ENCODE results near the gene SHB.

The SHB gene

GRCh38 chr9:38062106-38062497 is 6.9 kb downstream of the SHB start:
- Mint-ChIP-seq H3K4me1 (ENCODE audit: low read depth) (peaks cover 17% of the 10 kb centered on the region), H3K36me3 (ENCODE audit: low read depth) (no peaks in the 10 kb centered on the region), H3K27ac (no peak overlapping the region), H3K27me3 (peaks cover 6% of the 10 kb centered on the region), H3K9me3 (no peaks in the 10 kb centered on the region), H3K4me3 (no peak overlapping the region)
- DNase-seq: no peak

- Mint-ChIP-seq H3K9me3 (no peaks in the 10 kb centered on the region), H3K36me3 (ENCODE audit: low read depth) (no peaks in the 10 kb centered on the region), H3K4me3 (no peak overlapping the region), H3K4me1 (ENCODE audit: low read depth) (peaks cover 12% of the 10 kb centered on the region), H3K27ac (no peak overlapping the region), H3K27me3 (no peaks in the 10 kb centered on the region)
- no peak for DNase-seq
These were observed 7.6 kb downstream of the SHB start for GRCh38 chr9:38061326-38061977.

DNA sequence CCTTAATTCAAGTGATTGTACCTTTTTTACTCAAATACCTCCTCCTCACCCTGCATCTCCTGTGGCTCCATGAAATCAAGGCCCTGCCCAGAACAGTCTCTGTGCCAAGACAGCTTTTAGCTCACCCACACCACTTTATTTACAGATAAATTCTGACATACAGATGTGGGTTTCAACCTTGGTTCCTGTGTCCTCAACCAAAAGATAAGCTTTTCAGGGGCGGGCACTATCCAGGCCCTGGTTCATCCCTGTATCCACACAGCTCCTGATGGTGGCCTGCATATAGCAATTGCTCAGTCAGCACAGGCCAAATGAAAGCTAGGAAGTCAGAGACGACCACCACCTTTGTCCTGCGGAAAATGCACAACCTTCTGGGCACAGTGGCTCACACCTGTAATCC is 8.3 kb downstream of the SHB start:
- H3K27me3 Mint-ChIP-seq: no peaks in the 10 kb centered on the region
- DNase-seq: no peak
- H3K4me1 Mint-ChIP-seq (ENCODE audit: low read depth): peaks cover 6% of the 10 kb centered on the region

DNA sequence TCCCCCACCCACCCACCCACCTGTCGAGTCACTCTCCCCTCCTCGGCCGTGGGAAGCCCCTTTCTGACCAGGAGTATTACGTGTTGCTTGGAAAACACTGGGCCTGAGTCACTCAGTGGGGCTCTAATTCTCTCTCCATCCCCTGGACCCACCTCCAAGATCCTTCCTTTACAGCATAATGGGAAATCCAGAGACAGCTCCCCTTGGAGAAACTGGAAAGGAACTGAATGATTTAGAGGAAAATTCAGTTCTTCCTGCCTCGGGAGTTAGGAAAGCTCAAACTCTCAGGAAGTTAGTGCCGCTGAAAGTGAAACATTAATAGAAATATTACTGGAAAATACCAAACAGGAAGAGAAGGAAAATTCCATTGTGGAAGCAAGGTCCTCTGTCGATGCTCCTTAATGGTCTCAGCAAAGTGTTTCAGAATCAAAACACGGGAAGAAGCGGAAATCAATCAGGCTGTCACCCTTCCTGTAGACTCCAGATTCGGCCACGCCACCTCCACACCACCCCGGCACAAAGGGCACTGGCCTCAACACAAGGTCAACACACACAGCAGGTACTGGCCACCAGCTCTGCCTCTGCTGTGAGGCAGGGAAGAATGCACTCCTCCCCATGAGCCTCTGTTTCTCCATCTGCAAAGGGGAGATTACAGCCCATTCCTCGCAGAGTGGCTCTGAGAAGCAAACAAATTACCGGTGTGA is 9.6 kb downstream of the SHB start:
- no peaks in the 10 kb centered on the region for H3K9me3 Mint-ChIP-seq
- H3K27ac Mint-ChIP-seq: no peak overlapping the region
- no peaks in the 10 kb centered on the region for H3K4me1 Mint-ChIP-seq (ENCODE audit: low read depth)
- DNase-seq: no peak
- no peak overlapping the region for H3K4me3 Mint-ChIP-seq
- H3K27me3 Mint-ChIP-seq: no peaks in the 10 kb centered on the region
- H3K36me3 Mint-ChIP-seq (ENCODE audit: low read depth): no peaks in the 10 kb centered on the region

More for the DNA sequence above, 8.3 kb downstream of the SHB start:
- no peaks in the 10 kb centered on the region for H3K9me3 Mint-ChIP-seq
- no peaks in the 10 kb centered on the region for H3K36me3 Mint-ChIP-seq (ENCODE audit: low read depth)
- no peak overlapping the region for H3K27ac Mint-ChIP-seq
- H3K4me3 Mint-ChIP-seq: no peak overlapping the region

DNA sequence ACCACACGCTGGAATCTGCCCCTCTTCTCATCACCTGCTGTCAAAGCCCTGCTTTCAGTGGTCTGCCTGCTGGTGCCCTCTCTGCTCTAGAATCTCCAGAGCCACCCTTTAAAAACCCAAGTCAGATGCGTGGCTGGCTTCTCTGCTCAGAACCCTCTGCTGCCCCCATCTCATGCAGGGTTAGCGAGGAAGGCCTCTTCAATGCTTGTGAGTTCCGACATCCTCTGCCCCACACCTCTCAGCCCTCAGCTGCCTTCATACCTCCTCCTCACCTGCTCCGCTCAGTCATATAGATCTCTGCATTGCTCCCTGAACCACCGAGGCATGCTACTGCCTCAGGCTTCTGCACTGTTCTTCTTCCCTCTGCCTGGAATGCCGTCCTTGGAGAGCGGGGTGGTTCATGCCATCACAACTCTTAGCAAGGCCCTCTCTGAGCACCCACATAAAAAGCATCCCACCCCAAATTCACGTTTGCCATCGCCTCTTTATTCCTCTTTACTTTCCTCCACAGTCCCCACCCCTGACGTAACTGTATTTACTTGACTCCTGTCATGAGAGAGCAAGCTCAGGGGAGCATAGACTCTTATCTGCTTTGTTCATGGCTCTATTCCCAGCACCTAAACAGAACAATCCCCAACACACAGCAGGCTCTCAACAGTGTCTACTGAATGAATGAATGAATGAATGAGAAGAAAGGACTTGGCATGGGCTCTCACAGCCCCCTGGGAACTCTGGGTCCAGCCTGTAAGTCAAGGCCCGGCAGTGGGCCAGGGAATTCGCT is 10.4 kb downstream of the SHB start:
- Mint-ChIP-seq H3K27ac (no peak overlapping the region), H3K27me3 (no peaks in the 10 kb centered on the region), H3K36me3 (ENCODE audit: low read depth) (no peaks in the 10 kb centered on the region), H3K4me1 (ENCODE audit: low read depth) (no peaks in the 10 kb centered on the region), H3K4me3 (no peak overlapping the region), H3K9me3 (no peaks in the 10 kb centered on the region)
- no peak for DNase-seq

DNA sequence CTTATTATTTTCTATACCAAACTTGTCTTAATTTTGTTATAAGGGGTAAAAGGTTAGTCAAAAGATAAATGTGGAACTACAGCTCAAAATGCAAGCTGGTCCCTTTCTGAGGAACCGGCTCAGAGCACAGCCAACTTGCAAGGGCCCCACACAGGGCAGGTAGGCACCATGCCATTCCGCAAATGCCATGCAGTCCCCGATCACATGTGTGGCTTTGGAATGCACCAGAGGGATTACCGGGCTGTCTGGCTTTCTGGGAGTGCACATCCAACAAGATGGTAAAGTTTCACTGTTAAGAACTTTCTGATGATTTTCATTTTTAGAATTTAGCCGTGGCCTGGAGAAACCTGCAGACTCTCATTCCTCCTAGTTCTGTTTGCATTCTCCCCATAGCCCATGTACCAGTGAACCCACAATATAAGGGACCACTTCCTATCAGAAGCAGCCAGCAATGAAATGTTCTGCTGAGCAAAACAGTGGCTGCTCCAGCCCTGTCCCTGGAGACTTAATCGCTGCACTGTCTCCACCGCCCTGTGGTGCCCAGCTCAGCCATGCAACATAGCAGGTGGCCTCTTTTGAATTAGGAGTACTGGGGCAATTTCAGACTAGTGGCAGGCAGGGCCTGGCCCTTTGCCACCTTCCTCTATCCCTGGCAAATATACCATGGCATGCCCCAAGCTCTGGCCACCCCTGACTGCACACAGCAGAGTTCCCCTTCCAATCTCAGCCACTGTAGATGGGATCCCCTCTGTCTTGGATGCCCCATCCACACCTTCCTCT is 11.4 kb downstream of the SHB start:
- H3K36me3 Mint-ChIP-seq (ENCODE audit: low read depth): no peaks in the 10 kb centered on the region
- H3K9me3 Mint-ChIP-seq: no peaks in the 10 kb centered on the region
- DNase-seq: no peak
- no peaks in the 10 kb centered on the region for H3K4me1 Mint-ChIP-seq (ENCODE audit: low read depth)
- no peak overlapping the region for H3K4me3 Mint-ChIP-seq
- H3K27me3 Mint-ChIP-seq: no peaks in the 10 kb centered on the region
- H3K27ac Mint-ChIP-seq: no peak overlapping the region

DNA sequence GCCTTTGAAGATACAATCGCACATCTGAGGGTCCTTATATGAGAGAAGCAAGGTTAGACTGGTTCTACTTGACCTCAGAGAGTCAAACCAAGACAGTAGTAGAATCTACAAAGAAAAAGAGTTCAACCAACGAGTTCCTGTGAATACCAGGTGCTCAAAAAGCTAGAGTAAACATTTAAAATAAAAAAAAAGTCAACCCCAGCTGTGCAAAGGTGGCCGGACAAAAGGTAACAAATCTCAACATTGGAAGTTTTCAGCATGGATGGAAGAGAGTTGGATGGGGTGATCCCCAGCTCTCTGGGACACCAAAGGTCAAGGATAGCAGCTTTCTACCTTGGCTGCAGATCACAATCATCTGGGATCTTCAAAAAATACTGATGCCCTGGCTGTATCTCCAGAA is 14.4 kb downstream of the SHB start:
- H3K27me3 Mint-ChIP-seq: no peaks in the 10 kb centered on the region
- no peak overlapping the region for H3K4me3 Mint-ChIP-seq
- no peaks in the 10 kb centered on the region for H3K36me3 Mint-ChIP-seq (ENCODE audit: low read depth)
- H3K27ac Mint-ChIP-seq: no peak overlapping the region
- H3K9me3 Mint-ChIP-seq: no peaks in the 10 kb centered on the region
- no peak for DNase-seq
- H3K4me1 Mint-ChIP-seq (ENCODE audit: low read depth): no peaks in the 10 kb centered on the region

- Mint-ChIP-seq H3K9me3 (no peaks in the 10 kb centered on the region), H3K36me3 (ENCODE audit: low read depth) (no peaks in the 10 kb centered on the region), H3K27me3 (no peaks in the 10 kb centered on the region)
These were observed 15.1 kb downstream of the SHB start for GRCh38 chr9:38053697-38054461.

DNA sequence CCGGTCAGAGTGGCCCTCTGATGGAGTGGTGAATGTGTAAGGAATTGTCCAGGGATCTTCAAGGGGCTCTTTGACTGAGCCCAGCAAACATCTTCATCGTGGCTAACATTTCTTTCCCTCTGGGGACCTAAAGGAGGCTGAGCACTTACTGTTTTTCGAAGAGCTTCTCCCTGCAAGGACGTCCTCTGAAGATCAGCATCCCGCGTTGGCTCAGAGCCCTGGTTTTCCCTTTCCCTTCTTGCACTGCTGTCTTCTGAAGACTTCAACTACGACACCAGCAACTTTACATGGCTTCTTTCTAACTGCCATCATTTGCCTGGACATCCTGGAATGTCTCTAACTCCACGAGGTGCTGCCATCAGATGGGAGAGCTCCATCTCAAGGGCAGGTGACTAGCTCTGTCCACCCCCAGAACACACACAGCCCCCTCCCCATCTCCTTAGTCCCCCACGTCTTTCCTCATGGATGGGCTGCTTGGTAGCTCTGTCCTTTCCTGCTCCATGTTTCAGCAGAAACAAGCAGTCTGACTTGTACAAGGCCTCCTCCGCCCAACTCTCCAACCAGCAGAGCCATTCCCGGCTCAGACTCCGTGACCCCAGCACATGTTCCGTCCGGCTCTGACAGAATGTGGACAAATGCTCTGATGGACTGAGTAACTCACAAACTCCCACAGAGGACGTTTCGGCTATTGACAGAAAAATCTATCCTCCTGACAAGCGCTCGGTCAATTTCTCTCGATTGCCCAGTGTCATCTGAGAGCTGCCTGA is 17.1 kb downstream of the SHB start:
- no peak for DNase-seq
- H3K36me3 Mint-ChIP-seq (ENCODE audit: low read depth): no peaks in the 10 kb centered on the region
- H3K4me3 Mint-ChIP-seq: no peak overlapping the region
- H3K27ac Mint-ChIP-seq: no peak overlapping the region
- peaks cover 11% of the 10 kb centered on the region for H3K4me1 Mint-ChIP-seq (ENCODE audit: low read depth)
- no peaks in the 10 kb centered on the region for H3K9me3 Mint-ChIP-seq
- no peaks in the 10 kb centered on the region for H3K27me3 Mint-ChIP-seq

More at GRCh38 chr9:38053697-38054461, 15.1 kb downstream of the SHB start:
- H3K4me3 Mint-ChIP-seq: no peak overlapping the region
- H3K27ac Mint-ChIP-seq: no peak overlapping the region
- DNase-seq: no peak
- H3K4me1 Mint-ChIP-seq (ENCODE audit: low read depth): no peaks in the 10 kb centered on the region

- DNase-seq: no peak
- no peak overlapping the region for H3K27ac Mint-ChIP-seq
- H3K4me3 Mint-ChIP-seq: no peak overlapping the region
- H3K36me3 Mint-ChIP-seq (ENCODE audit: low read depth): no peaks in the 10 kb centered on the region
- no peaks in the 10 kb centered on the region for H3K9me3 Mint-ChIP-seq
- peaks cover 11% of the 10 kb centered on the region for H3K4me1 Mint-ChIP-seq (ENCODE audit: low read depth)
- no peaks in the 10 kb centered on the region for H3K27me3 Mint-ChIP-seq
These were observed 20.6 kb downstream of the SHB start for GRCh38 chr9:38048316-38048969.

GRCh38 chr9:38047301-38048251 is 21.5 kb downstream of the SHB start:
- H3K4me1 Mint-ChIP-seq (ENCODE audit: low read depth): peaks cover 11% of the 10 kb centered on the region
- DNase-seq: no peak
- no peaks in the 10 kb centered on the region for H3K9me3 Mint-ChIP-seq
- H3K27me3 Mint-ChIP-seq: no peaks in the 10 kb centered on the region
- no peak overlapping the region for H3K4me3 Mint-ChIP-seq
- H3K36me3 Mint-ChIP-seq (ENCODE audit: low read depth): no peaks in the 10 kb centered on the region
- no peak overlapping the region for H3K27ac Mint-ChIP-seq

DNA sequence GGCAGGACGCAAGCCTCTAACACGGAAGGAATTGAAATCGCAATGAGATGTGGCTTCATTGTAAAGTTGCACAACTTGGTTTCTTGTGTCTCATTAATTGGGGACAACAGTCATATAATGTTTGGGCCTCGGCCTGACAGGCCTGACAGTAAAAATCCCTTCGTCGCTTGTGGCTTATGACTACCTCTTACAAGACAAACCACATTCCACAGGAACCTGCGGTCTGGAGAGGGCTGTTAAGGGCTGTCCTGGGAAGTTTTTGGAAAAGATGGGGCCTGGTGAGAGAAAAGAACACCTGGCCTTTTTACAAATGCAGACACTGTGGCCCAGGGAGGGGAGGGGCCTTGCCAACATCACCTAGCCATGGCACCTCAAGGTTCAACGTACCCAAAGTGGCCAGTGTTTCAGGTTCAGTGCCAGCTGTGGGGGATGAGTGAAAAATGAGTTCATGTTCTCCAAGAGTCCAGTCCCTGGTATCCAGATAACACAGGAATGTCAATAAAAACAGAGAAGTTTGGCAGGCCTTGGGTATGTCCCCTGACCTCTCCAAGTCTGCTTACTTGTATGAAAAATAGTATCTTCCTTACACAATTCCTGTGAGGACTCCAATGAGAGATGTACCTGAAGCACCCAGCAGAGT is 22.2 kb downstream of the SHB start:
- H3K4me3 Mint-ChIP-seq: no peak overlapping the region
- no peaks in the 10 kb centered on the region for H3K9me3 Mint-ChIP-seq
- H3K27me3 Mint-ChIP-seq: no peaks in the 10 kb centered on the region
- no peak overlapping the region for H3K27ac Mint-ChIP-seq
- H3K4me1 Mint-ChIP-seq (ENCODE audit: low read depth): peaks cover 11% of the 10 kb centered on the region
- H3K36me3 Mint-ChIP-seq (ENCODE audit: low read depth): no peaks in the 10 kb centered on the region
- no peak for DNase-seq
